Vagina (tissue), 2 donors: Measurements from ENCODE around the gene MACO1.

ENCODE experiments used
- CTCF ChIP-seq, 3 experiments: fragments of 450-650 bp in 2 of 3; fragments of 200-600 bp in 1 of 3; sonication (generic) in 1 of 3; IDR thresholded peaks; one replicate each; pipeline ENCODE4 v1.5.1; 2017 to 2019; ENCODE audit warnings: antibody characterized with exemption in 3 of 3, mild to moderate bottlenecking in 2 of 3, moderate library complexity in 2 of 3
- POLR2AphosphoS5 ChIP-seq, 2 donors: sonication (generic); formaldehyde crosslinking; IDR thresholded peaks; one replicate each; pipeline ENCODE4 v1.9.0; 2017; ENCODE audit warnings: antibody characterized with exemption in 2 of 2, mild to moderate bottlenecking in 2 of 2, low read depth in 1 of 2; ENCODE audit not compliant: insufficient read depth in 1 of 2

DNA sequence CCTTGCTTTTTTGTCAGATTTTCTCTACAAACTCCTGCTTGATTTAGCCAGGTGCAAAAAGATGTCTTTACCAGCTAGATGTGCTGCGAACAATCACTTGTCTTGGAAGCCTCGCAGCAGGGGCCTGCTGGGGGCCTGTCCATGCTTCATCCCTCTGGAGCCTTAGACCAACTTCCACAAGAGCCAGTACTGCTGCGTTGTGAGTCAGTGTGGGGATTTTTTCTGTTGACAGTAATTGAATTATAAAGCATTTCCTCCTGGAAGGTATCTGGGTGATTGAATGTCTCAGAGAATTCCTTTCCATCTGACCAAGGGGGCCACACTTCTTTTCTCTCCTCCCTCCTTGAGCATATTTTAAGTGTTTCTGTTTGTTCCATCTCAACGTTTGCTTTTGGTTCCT is 72.3 kb downstream of the MACO1 start:
- TF ChIP-seq CTCF (IDR thresholded peaks at IDR 0.05): no peak
- TF ChIP-seq POLR2AphosphoS5 (IDR thresholded peaks at IDR 0.05; ENCODE audit: insufficient read depth in 1 of 2, low read depth in 1 of 2): no peak
